NCI-H2081 treated with DMSO at 0.1 percent for 48 hours (cell line): Measurements from ENCODE around the gene CHRM5.

Experiments used
- DNase-seq: peaks from one replicate; lab custom pipeline; 2025; lab: John Stamatoyannopoulos, UW

CHRM5 gene, protein sequence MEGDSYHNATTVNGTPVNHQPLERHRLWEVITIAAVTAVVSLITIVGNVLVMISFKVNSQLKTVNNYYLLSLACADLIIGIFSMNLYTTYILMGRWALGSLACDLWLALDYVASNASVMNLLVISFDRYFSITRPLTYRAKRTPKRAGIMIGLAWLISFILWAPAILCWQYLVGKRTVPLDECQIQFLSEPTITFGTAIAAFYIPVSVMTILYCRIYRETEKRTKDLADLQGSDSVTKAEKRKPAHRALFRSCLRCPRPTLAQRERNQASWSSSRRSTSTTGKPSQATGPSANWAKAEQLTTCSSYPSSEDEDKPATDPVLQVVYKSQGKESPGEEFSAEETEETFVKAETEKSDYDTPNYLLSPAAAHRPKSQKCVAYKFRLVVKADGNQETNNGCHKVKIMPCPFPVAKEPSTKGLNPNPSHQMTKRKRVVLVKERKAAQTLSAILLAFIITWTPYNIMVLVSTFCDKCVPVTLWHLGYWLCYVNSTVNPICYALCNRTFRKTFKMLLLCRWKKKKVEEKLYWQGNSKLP

DNA sequence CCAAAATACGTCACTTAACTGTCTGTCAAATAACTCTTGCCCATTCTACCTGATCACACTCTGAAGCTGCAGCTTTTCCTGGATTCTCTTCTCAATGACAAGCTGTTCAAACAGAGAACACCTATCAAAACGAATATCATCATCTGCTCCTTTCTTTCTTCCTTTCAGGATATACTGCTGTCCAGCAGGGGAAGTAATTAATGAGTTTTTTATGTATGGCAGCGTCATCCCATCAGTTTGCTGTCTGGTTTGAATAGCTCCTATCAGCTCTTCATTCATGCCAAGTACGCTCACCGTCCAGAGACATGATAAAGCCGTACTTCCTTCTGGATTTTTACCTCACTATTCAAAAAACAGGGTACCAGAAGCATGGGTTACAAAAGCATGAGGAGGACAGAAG is at the start of gene CHRM5:
TSS of gene CHRM5 (plus strand) at position 274 of the 400 bp plus-strand sequence. CDS start 94,221 bp downstream, outside the sequence.
- DNase-seq, result peak; percentile 20

DNA sequence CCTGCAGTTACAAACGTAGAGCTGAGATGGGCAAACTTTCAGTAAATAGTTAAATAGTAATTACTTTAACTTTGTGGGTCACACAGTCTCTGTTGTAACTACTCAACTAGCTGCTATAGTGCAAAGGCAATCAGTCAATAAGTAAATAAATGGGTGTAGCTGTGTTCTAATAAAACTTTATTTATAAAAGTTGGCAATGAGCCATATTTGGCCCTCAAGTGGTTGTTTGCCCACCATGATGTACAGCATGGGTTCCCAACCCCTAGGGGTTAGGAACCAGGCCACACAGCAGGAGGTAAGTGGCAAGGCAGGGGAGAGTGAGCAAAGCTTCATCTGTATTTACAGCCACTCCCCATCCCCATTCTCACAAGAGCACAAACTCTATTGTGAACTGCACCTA is 44.9 kb upstream of the CHRM5 start:
- DNase-seq, result no peak

DNA sequence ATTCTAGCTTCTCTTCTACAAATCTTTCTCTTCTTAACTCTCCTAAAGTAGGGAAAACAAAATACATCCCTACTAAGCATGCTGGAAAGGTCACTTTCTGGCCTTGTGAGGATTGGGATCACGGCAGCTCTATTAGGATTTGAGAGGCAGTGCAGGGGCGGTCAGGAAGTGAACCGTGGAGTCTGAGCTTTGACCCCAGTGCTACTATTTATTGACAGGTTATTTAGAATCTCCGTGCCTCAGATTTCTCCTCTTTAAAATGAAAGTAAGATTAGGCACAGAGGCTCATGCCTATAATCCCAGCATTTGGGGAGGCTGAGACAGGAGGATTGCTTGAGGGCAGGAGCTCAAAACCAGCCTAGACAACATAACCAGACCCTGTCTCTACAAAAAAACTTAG is 42.0 kb upstream of the CHRM5 start:
- no peak for DNase-seq

DNA sequence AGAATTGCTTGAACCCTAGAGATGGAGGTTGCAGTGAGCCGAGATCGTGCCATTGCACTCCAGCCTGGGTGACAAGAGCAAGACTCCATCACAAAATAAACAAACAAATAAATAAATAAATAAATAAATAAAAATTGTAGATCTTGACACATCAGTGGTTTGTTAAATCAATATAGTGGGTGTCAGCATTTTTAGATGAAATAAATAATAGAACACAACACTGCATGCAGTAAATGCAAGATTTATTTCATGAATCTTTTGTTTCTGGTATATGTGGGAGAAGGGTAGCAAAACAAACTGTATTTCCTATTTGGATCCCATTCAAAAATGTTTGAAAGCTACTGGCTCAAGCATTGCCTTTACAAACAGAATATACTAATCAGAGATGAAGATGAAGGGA is 35.6 kb upstream of the CHRM5 start:
- DNase-seq, result no peak

DNA sequence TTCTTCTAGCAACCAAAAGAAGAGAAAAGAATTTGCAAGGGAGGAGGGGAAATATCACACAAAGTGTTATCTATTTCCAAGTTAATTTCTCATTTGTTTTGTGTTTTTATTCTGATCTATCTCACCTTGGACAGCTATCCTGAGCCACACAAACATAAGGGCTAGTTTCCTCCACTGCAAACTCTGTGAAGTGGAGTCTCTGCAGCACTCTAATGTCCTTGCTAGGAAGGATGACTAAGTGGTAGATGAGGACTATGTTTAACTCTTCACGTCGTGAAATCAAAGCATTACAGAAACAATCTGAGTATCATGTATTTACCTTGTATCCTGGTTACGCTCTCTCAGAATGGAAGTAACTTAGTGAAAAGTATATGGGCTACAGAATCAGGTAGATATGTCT is 33.9 kb upstream of the CHRM5 start:
- no peak for DNase-seq

DNA sequence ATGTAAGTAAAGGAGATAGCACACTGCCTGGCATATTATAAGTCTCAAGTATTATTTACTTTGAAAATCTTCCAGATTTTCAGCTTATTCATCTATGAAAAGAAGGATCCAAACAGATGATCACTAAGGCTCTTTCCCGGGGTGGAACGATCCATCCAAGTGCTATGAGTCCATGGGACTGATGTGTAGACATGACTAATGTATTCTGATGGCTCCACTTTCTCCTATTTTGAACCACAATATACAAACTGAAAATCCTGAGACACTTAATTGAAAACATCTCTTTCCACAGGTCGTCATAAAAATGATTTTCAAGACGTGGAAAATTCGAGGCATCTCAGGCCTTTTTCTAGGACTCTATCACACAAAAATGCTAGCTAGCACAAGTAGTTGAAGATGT is 33.4 kb upstream of the CHRM5 start:
- DNase-seq, result no peak

DNA sequence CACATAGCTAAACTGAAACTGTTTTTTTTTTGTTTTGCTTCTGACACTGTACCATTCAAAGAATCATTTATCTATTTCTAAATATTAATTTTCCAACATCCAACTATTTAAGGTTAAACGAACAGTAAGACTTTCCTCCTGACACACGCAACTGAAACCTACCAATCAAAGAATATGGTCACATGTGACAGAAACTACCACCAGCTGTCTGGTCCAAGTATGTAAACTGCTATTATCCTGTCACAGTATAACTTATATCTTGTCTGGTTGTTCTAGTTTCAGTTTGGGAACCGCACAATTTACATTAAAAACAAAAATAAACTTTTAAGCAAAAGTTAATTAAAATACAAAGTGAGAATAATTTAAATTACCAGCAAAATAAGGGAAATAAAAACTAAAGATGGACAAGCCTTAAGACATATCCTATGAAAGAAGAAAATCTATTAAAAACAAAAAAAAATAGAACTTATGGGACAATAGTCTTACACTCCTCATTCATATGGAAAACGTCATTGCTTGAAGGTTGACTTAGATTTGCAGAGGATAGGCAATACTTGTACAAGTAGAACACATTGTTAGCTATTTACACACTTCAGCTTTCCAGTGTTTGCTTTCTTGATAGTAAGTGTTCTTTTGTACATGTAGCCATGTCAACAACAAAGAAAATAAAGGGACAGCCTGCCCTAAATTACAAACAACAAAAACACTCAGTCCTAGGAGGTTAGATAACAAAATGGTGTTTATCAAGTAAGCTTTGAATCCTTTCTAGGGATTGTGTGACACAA is 26.8 kb upstream of the CHRM5 start:
- DNase-seq, result peak; percentile 11

DNA sequence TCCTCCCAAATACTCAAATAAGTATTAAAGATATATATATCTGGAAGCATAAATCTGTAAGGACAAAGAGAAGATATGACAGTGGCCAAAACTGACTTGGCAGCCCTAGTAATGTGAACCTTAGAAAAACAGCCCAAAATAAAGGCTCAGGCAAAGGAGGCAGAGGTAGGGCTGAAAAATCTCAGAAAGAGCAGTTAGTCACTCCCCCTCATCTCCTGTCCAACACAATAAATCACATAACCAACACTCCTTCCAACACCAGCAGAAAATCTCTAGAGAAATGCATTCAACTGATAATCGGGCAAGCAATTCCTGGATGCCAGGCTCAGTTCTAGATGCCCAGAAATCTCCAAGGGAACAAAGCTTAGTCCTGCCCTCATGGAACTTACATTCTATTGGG is 22.1 kb upstream of the CHRM5 start:
- no peak for DNase-seq

DNA sequence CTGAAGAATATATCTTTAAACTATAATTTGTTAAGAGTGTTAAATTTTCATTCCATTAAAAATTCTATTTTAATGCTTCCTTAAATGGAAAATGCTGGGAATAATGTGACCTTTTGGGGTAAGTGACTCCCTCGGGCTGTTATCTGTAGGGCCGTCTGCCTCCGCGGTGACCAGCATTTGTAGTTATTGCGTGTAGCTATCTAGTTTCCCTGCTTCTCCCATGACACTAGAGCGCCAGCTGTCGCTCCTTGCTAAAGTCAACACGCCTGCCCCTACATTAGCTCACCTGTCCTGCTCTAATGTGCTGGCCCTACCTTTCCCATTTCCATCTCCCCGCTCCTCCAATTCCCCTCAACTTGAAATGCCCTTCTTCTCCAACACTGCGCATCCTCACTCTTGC is 12.4 kb upstream of the CHRM5 start:
- peak; percentile 26 for DNase-seq

DNA sequence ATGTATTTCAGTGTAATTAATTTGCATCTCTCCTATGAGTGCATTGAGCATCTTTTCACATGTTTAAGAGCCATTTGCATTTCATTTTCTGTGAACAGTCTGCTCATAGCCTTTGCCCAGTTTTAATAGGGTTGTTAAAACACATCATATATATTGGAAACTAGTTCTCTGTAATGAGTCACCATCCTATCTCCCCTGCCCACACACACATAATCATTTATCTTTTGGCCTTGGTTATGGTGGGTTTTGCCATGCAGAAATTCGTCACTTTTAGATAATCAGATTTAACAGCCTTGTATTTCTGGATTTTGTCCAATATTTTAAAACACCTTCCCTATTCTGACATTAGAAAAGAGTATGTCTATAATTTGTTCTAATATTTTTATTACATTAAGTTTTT is 11.9 kb upstream of the CHRM5 start:
- no peak for DNase-seq

DNA sequence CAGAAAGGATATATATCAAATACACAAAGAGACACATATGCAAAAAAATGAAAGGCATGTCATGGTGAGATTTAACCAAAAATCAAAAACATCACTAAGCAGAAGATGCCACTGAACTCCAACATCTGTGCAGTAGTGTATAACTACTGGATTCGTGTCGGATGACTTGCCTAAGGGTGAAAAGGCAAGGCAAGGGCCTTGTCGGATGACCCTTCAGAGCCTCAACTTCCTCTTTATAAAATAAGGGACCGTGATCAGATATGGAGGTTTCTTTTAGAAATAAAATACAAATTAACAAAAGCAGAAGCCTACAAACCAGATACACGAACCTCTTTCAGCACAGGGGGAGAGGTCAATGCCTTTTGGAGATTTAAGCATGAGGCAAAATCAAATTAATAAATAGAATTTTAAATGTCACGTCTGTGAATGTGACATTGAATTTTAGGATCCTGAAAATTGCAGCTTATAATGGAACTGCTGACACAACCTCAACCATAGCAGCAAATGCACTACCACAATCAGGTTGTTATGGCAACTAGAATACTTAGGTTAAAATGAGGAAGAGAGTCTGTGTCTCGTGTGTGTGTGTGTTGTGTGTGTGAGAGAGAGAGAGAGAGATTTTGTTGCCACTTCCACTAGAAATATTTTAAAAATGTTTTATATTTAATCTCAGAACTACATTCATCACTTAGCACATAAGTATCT is 8.3 kb upstream of the CHRM5 start:
- no peak for DNase-seq

DNA sequence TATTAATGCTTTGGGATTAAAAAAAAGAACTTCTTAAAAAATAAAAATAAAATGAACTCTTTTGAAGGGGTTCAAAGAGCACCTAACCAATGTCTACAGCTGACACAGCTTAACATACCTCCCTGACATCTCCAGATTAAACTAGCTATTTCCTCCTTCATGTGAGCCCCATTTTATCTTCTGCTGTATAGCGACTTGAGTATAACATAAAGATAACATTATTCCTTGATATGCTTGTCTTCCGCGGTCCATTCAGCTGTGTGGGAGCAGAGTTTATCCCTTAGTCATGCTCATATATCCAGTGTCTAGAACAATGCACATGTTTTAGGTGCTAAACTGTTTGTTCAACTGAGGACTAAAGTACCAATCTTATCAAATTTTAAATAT is 7.8 kb upstream of the CHRM5 start:
- no peak for DNase-seq

DNA sequence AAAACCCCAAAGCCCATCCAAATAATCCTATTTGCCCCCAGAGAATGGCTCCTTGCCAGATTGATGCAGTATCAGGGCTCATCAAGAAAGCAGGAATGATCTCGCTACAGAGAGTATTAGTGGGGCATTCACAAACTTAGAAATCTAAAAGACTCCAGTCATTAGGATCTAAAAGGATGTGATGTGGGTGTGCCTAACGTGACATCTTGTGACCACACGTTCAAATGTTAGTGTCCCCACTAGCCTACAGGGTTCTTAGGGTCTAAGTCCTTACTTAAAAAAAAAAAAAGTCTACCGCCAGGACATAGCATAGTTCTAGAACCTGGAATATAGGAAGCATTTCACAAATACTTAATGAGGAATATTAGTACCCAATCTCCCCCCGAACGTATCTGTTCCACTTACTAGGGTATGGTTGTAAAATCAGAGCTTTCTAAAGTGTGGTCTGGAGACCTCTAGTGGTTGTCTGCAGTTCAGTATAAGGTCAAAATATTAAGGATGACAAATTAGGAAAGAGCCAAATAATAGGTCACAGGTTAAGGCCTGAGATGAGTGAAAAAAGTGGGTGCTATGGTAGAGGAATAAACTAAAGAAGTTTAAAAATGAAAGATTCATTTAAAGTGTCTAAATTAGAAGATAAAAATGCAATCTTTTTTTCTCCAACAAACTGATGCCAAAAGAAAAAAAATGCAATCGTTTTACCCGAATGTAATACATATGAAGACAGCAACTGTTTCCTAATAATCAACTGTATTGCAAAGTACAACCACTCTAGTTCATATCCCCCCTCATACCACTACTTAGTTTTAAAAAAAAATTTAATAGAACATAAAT is 4.2 kb upstream of the CHRM5 start:
- no peak for DNase-seq

DNA sequence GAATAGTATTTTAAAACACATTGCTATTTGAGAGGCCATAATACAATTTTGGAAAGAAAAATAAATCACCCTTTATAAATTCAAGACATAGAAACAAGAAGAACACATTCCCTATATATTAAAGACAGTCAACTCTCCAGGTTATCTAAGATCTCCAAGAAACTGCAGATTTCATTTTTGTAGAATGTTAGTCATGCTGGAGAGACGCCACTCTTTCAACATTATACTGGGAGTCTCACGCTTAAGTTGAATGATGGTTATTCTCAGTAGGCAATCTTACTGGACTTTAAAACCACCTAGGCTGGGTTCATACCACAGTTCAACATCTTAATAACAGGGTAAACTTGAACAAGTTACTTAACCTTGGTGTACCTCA is 3.6 kb upstream of the CHRM5 start:
- no peak for DNase-seq

DNA sequence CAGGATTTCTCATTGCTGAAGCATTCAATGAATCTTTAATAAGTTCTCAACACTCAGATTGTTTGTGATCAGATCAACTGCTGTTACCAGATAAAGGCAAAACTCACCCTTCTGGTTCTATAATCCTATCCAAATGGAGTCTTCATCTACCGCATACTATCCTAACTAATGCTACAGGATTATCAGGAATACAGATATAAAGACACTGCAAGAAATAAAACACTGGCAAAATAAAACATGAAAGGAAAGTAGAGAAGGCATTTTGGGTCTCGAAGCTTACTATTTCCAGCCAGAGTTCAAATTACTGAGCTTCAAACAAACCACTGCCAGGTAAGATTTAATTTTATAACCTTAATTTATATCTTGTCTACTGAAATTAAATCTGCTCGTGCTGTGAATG is 524 bp downstream of the CHRM5 start:
- no peak for DNase-seq

DNA sequence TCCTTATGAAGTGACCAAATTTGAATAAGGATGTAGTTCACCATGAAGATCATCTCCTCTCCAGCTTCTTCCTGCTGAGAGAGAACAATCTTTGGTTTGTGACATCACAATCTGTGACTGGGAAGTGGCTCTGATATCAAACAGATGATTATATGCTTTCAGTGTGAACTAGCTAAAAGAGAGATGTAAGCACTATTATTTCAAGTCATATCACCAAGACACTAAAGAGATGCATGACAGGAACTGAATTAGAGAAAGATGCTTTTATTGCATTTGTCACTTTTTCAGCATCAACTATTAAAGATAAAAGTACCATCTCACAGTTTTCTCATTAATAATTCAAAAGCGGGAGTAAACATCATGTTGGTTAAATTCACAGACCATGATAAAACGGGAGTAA is 3.5 kb downstream of the CHRM5 start:
- DNase-seq, result no peak

DNA sequence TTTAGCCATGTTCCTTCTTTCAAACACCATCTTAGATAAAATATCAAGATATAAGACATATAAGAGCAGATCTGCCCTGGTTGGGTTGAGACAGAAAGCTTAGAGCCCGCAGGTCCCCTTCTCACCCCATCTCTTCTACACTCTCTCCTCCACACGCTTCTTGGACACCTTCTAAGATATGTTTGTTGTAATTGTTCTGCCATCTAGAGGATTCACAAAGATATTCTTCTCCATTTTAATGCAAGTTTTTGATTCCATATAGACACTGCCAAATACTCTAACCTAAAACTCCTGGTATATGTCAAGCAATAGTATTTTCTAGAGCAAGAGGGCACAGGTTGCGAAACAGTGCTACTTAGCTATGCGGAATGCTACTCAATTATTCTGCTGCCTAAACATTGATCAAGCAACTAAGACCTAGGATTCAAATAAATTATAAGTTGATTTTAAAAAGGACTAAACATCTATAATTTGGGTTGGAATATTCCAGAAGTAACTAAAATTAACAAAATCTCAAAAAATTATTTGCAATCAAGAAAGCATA is 6.8 kb downstream of the CHRM5 start:
- no peak for DNase-seq

DNA sequence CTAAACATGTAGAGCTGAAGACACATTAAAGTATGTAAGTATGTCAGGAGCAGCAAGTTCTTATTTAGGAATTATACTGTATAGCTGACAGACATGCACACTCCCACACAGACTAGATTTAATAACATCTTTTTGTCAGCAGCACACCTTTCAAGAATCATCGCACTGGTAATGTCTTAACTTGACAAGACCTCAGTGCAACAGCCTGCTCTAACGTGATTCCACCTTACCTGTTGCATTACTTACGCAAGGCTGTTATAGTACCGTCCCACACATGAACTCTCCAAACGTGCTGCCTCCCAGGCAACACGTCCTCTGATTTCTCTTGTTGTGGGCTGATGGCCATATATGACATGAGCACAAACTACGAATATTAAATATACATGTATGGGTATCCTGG is 11.9 kb downstream of the CHRM5 start:
- DNase-seq, result no peak

DNA sequence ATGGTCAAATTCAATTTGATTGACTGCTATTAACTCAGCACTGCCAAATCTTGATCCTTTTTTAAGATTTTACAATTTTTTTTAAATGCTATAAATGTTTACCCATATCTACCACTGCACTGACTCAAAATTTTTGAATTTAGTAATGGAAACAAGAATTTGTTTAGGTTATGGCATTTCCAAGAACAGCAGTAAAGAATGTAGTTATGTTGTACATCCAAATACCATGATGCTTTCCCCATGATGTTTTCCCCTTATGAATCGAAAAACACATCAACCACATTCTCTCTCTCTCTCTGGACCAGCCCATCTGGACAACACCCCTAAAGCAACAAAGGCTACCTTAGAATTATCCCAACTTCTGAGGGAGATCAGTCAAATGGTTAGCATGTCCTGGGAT is 14.2 kb downstream of the CHRM5 start:
- DNase-seq, result no peak

DNA sequence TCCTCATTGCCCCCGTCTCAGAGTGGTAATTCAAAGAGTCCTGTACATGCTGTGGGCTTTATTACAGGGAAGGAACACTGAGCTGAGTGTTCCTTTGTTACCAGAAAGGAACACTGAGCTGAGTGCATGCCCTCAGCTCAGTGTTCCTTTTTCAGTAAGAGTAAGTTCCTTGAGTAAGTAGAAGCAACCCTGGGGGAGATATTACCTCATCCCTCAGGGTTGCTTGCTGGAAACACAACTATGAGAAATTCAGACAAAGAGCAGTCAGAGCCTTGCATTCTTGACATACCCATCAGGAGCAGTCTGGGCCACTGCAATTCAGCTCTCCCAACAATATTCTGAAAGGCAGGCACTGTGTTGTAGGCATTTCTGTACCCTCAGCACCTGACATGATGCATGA is 17.0 kb downstream of the CHRM5 start:
- DNase-seq, result no peak

DNA sequence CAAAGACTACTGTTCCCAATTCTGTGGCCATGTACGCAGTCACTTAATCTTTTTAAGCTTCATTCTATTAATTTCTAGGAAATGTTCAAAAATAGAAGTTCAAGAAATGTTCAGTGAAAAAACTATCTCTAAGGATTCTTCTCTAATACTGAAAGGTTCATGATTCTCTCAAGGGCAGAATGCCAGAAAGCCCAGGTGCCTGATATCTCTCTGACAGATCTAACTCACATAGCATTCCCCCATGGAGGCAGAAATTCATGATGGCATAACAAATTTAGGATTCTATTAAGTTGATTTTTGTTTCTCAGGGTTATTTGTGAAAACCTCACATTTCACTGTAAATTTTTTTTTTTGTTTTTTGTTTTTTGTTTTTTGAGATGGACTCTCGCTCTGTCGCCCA is 17.5 kb downstream of the CHRM5 start:
- no peak for DNase-seq

DNA sequence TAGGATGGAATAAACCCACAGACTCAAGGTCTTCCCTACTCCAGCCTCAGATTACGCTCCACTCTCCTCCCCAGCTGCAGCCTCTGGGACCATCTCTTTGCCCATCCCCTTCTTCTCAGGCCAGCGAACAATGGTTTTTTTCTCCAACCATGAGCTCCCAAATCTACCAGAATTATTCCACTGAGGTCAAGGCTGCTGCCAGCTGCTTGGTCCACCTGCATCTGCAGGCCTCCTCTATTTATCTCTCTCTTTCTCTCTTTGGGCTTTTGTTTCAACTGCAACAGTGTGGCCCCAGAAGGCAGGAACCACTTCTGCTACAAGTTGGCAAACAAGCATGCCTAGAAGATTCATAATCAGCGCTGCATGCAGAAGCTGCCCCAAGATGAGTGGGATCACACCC is 19.1 kb downstream of the CHRM5 start:
- no peak for DNase-seq
